ENCODE measurements around the gene ITPR1. TPM values are rescaled to one million over a fixed set of nuclear protein-coding genes. Genes with fewer than 3 reads are reported as not detected.
A peak's percentile ranks its signal among the peaks of the same experiment; 100 is the strongest.

ITPR1 gene
- polyA plus RNA-seq, 1 of the 3 experiments (the other 2 are of a cell fraction) = 5.9 TPM

GRCh38 chr3:4615750-4616149, 122.6 kb downstream of the ITPR1 start:
- TF ChIP-seq USF1 (IDR thresholded peaks at IDR 0.05; ENCODE audit: borderline replicate concordance, low read depth) = no peak
- TF ChIP-seq EP300 (IDR thresholded peaks at IDR 0.05; ENCODE audit: borderline replicate concordance in 1 of 2, low read depth in 1 of 2, low read length in 1 of 2) = no peak
- TF ChIP-seq, protein P1, sequence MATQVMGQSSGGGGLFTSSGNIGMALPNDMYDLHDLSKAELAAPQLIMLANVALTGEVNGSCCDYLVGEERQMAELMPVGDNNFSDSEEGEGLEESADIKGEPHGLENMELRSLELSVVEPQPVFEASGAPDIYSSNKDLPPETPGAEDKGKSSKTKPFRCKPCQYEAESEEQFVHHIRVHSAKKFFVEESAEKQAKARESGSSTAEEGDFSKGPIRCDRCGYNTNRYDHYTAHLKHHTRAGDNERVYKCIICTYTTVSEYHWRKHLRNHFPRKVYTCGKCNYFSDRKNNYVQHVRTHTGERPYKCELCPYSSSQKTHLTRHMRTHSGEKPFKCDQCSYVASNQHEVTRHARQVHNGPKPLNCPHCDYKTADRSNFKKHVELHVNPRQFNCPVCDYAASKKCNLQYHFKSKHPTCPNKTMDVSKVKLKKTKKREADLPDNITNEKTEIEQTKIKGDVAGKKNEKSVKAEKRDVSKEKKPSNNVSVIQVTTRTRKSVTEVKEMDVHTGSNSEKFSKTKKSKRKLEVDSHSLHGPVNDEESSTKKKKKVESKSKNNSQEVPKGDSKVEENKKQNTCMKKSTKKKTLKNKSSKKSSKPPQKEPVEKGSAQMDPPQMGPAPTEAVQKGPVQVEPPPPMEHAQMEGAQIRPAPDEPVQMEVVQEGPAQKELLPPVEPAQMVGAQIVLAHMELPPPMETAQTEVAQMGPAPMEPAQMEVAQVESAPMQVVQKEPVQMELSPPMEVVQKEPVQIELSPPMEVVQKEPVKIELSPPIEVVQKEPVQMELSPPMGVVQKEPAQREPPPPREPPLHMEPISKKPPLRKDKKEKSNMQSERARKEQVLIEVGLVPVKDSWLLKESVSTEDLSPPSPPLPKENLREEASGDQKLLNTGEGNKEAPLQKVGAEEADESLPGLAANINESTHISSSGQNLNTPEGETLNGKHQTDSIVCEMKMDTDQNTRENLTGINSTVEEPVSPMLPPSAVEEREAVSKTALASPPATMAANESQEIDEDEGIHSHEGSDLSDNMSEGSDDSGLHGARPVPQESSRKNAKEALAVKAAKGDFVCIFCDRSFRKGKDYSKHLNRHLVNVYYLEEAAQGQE (IDR thresholded peaks at IDR 0.05; ENCODE audit: low read depth, low read length) = no peak
- no peak for TF ChIP-seq RFX5 (IDR thresholded peaks at IDR 0.05; ENCODE audit: low read length)
- TF ChIP-seq IRF3 (IDR thresholded peaks at IDR 0.05; ENCODE audit: low read depth, low read length) = no peak
- no peak for TF ChIP-seq POLR2AphosphoS5 (IDR thresholded peaks at IDR 0.05; ENCODE audit: low read depth, low read length)
- TF ChIP-seq, protein P2, sequence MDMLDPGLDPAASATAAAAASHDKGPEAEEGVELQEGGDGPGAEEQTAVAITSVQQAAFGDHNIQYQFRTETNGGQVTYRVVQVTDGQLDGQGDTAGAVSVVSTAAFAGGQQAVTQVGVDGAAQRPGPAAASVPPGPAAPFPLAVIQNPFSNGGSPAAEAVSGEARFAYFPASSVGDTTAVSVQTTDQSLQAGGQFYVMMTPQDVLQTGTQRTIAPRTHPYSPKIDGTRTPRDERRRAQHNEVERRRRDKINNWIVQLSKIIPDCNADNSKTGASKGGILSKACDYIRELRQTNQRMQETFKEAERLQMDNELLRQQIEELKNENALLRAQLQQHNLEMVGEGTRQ (IDR thresholded peaks at IDR 0.05; ENCODE audit: borderline replicate concordance, low read depth, low read length) = no peak
- no peak for TF ChIP-seq RXRA (IDR thresholded peaks at IDR 0.05; ENCODE audit: borderline replicate concordance, low read depth)
- TF ChIP-seq GABPA (IDR thresholded peaks at IDR 0.05; ENCODE audit: low read depth) = no peak
- no peak overlapping the region for H3K9ac ChIP-seq
- H4K20me1 ChIP-seq (ENCODE audit: insufficient read depth) = no peaks in the 10 kb centered on the region
- H3K36me3 ChIP-seq (replicated peaks in 1 of 2; ENCODE audit: control insufficient read depth in 1 of 2, insufficient read depth in 2 of 2, low read length in 1 of 2) = no peaks in the 10 kb centered on the region
- H3K27ac ChIP-seq (ENCODE audit: low read depth in 2 of 2, low read length in 1 of 2) = 0 out of 4 replicates have a peak overlapping the region, but pooled peaks of 1 of the 2 experiments have one; percentile 18
- no peaks in the 10 kb centered on the region for H3K9me3 ChIP-seq
- no peaks in the 10 kb centered on the region for H3K27me3 ChIP-seq (ENCODE audit: insufficient read depth)
- H3K4me2 ChIP-seq = no peak overlapping the region
- DNase-seq = no peak
- H3K4me3 ChIP-seq (ENCODE audit: low read depth in 2 of 2, low read length in 1 of 2) = no peak overlapping the region
- peaks cover 0 to 3% of the 10 kb centered on the region in 2 experiments; a peak in 2 of 4 replicates for H3K4me1 ChIP-seq (ENCODE audit: control insufficient read depth in 1 of 2, insufficient read depth in 2 of 2, low read depth in 1 of 2, low read length in 1 of 2)
- H3K79me2 ChIP-seq (ENCODE audit: insufficient read depth) = no peaks in the 10 kb centered on the region
- CTCF ChIA-PET = interaction anchor here (1.5 to 1.9 kb wide), 2 partner anchors 11 to 265 kb away, joined by 3 to 6 read pairs; no protein-coding TSS in a partner anchor
- H3K9me2 ChIP-seq = no peaks in the 10 kb centered on the region
- WGBS (ENCODE audit: low lambda C conversion rate) = 45% methylated on average over 3 of the region's 3 CpGs
- no peaks in the 10 kb centered on the region for H3F3A ChIP-seq (replicated peaks; ENCODE audit: insufficient read depth)
- H2AFZ ChIP-seq (ENCODE audit: low read depth) = no peak overlapping the region
- POLR2A ChIA-PET = no interaction called here

Measured in SK-N-SH (cell line).